ENCODE data around the gene THUMPD2. TPM values are rescaled to one million over a fixed set of nuclear protein-coding genes. Genes with fewer than 3 reads are reported as not detected.
"Not testable (repeated sequence)": the region's sequence is repeated elsewhere in the genome, so short reads cannot be mapped to it uniquely, and the experiment has no call there.

The THUMPD2 gene
- total and polyA plus RNA-seq, 2 experiments from 2014 or later = 5.6 to 5.8 TPM

GRCh38 chr2:39805936-39806608 lies 27.0 kb upstream of the THUMPD2 start:
- no peaks in the 10 kb centered on the region for H3K9me2 ChIP-seq (ENCODE audit: insufficient read depth)
- peaks cover 12% of the 10 kb centered on the region for H3K9me3 ChIP-seq (ENCODE audit: low read depth)
- WGBS, 2 experiments (ENCODE audit: low coverage in 1 of 2, low lambda C conversion rate in 2 of 2, missing lambda C conversion rate in 2 of 2) = 44 to 54% methylated on average over 4 of the region's 4 CpGs
- H2AFZ ChIP-seq = no peak overlapping the region
- no peaks in the 10 kb centered on the region; the same call in 1 of the 2 replicates for H3K27me3 ChIP-seq (replicated peaks; ENCODE audit: insufficient read depth)
- no peaks in the 10 kb centered on the region for H3K79me2 ChIP-seq (ENCODE audit: insufficient read depth)
- no peak overlapping the region for H3K9ac ChIP-seq
- no peaks in the 10 kb centered on the region for H4K20me1 ChIP-seq (ENCODE audit: insufficient read depth)
- no peak overlapping the region for H3K4me2 ChIP-seq (ENCODE audit: unreplicated experiment)
- no peaks in the 10 kb centered on the region for H3F3A ChIP-seq (ENCODE audit: insufficient read depth)
- H3K27ac ChIP-seq = no peak overlapping the region
- in situ Hi-C loops (cut with MboI) = no loop called here
- H3K4me3 ChIP-seq = no peak overlapping the region
- TF ChIP-seq EZH2 (IDR thresholded peaks at IDR 0.05; ENCODE audit: insufficient read depth, poor library complexity, severe bottlenecking) (no peak), EZH2phosphoT487 (IDR thresholded peaks at IDR 0.05; ENCODE audit: insufficient read depth, low read depth) (no peak)
- H3K36me3 ChIP-seq (ENCODE audit: low read depth) = no peaks in the 10 kb centered on the region
- peak; percentile 44 for DNase-seq
- no peaks in the 10 kb centered on the region for H3K4me1 ChIP-seq (ENCODE audit: insufficient read depth)

GRCh38 chr2:39803839-39804238 lies 24.8 kb upstream of the THUMPD2 start:
- TF ChIP-seq EZH2 (IDR thresholded peaks at IDR 0.05; ENCODE audit: insufficient read depth, poor library complexity, severe bottlenecking) = no peak
- TF ChIP-seq EZH2phosphoT487 (IDR thresholded peaks at IDR 0.05; ENCODE audit: insufficient read depth, low read depth) = no peak
- Histone ChIP-seq H4K20me1 (ENCODE audit: insufficient read depth) (no peaks in the 10 kb centered on the region), H3K27ac (no peak overlapping the region), H3K4me1 (ENCODE audit: insufficient read depth) (no peaks in the 10 kb centered on the region), H3K9ac (no peak overlapping the region), H2AFZ (no peak overlapping the region), H3K27me3 (replicated peaks; ENCODE audit: insufficient read depth) (no peaks in the 10 kb centered on the region), H3K79me2 (ENCODE audit: insufficient read depth) (no peaks in the 10 kb centered on the region), H3K36me3 (ENCODE audit: low read depth) (no peaks in the 10 kb centered on the region), H3K4me3 (no peak overlapping the region), H3K9me3 (ENCODE audit: low read depth) (peaks cover 12% of the 10 kb centered on the region), H3K4me2 (ENCODE audit: unreplicated experiment) (no peak overlapping the region), H3F3A (ENCODE audit: insufficient read depth) (no peaks in the 10 kb centered on the region), H3K9me2 (ENCODE audit: insufficient read depth) (no peaks in the 10 kb centered on the region)
- DNase-seq = no peak
- 56 to 60% methylated on average over 1 of the region's 1 CpG for WGBS, 2 experiments (ENCODE audit: low coverage in 1 of 2, low lambda C conversion rate in 2 of 2, missing lambda C conversion rate in 2 of 2)
- in situ Hi-C loops (cut with MboI) = no loop called here

GRCh38 chr2:39800752-39801151 lies 21.7 kb upstream of the THUMPD2 start:
- 72 to 78% methylated on average over 4 of the region's 4 CpGs for WGBS, 2 experiments (ENCODE audit: low coverage in 1 of 2, low lambda C conversion rate in 2 of 2, missing lambda C conversion rate in 2 of 2)
- DNase-seq = no peak
- H3K36me3 ChIP-seq (ENCODE audit: low read depth) = no peaks in the 10 kb centered on the region
- H3K9me3 ChIP-seq (ENCODE audit: low read depth) = peaks cover 12% of the 10 kb centered on the region
- in situ Hi-C loops (cut with MboI) = no loop called here
- H3F3A ChIP-seq (ENCODE audit: insufficient read depth) = no peaks in the 10 kb centered on the region
- H3K4me1 ChIP-seq (ENCODE audit: insufficient read depth) = no peaks in the 10 kb centered on the region
- no peaks in the 10 kb centered on the region for H3K79me2 ChIP-seq (ENCODE audit: insufficient read depth)
- TF ChIP-seq EZH2 (IDR thresholded peaks at IDR 0.05; ENCODE audit: insufficient read depth, poor library complexity, severe bottlenecking) (no peak), EZH2phosphoT487 (IDR thresholded peaks at IDR 0.05; ENCODE audit: insufficient read depth, low read depth) (no peak)
- no peaks in the 10 kb centered on the region for H3K27me3 ChIP-seq (replicated peaks; ENCODE audit: insufficient read depth)
- no peak overlapping the region for H3K27ac ChIP-seq
- H3K9ac ChIP-seq = no peak overlapping the region
- H3K9me2 ChIP-seq (ENCODE audit: insufficient read depth) = no peaks in the 10 kb centered on the region
- H2AFZ ChIP-seq = no peak overlapping the region
- no peak overlapping the region for H3K4me2 ChIP-seq (ENCODE audit: unreplicated experiment)
- no peaks in the 10 kb centered on the region for H4K20me1 ChIP-seq (ENCODE audit: insufficient read depth)
- no peak overlapping the region for H3K4me3 ChIP-seq

- in situ Hi-C loops (cut with MboI) = no loop called here
- TF ChIP-seq EZH2 (IDR thresholded peaks at IDR 0.05; ENCODE audit: insufficient read depth, poor library complexity, severe bottlenecking) = no peak
- no peak for TF ChIP-seq EZH2phosphoT487 (IDR thresholded peaks at IDR 0.05; ENCODE audit: insufficient read depth, low read depth)
- no peak overlapping the region for H2AFZ ChIP-seq
- H3K9me2 ChIP-seq (ENCODE audit: insufficient read depth) = no peaks in the 10 kb centered on the region
- H3F3A ChIP-seq (ENCODE audit: insufficient read depth) = no peaks in the 10 kb centered on the region
- 55 to 59% methylated on average over 1 of the region's 1 CpG for WGBS, 2 experiments (ENCODE audit: low coverage in 1 of 2, low lambda C conversion rate in 2 of 2, missing lambda C conversion rate in 2 of 2)
- H3K9ac ChIP-seq = no peak overlapping the region
- H4K20me1 ChIP-seq (ENCODE audit: insufficient read depth) = no peaks in the 10 kb centered on the region
- no peaks in the 10 kb centered on the region for H3K36me3 ChIP-seq (ENCODE audit: low read depth)
- no peaks in the 10 kb centered on the region for H3K4me1 ChIP-seq (ENCODE audit: insufficient read depth)
- H3K4me2 ChIP-seq (ENCODE audit: unreplicated experiment) = no peak overlapping the region
- H3K27me3 ChIP-seq (replicated peaks; ENCODE audit: insufficient read depth) = no peaks in the 10 kb centered on the region
- no peak overlapping the region for H3K4me3 ChIP-seq
- no peaks in the 10 kb centered on the region for H3K9me3 ChIP-seq (ENCODE audit: low read depth)
- H3K79me2 ChIP-seq (ENCODE audit: insufficient read depth) = no peaks in the 10 kb centered on the region
- no peak overlapping the region for H3K27ac ChIP-seq
- DNase-seq = no peak
Observed at GRCh38 chr2:39796134-39796533, 17.1 kb upstream of the THUMPD2 start.

- WGBS, 2 experiments (ENCODE audit: low coverage in 1 of 2, low lambda C conversion rate in 2 of 2, missing lambda C conversion rate in 2 of 2) = 80 to 81% methylated on average over 12 of the region's 12 CpGs
- H3K4me1 ChIP-seq (ENCODE audit: insufficient read depth); H3K27ac ChIP-seq; H3F3A ChIP-seq (ENCODE audit: insufficient read depth); H3K9ac ChIP-seq; H3K9me3 ChIP-seq (ENCODE audit: low read depth); DNase-seq; H3K4me3 ChIP-seq; H3K27me3 ChIP-seq (replicated peaks; ENCODE audit: insufficient read depth); H3K4me2 ChIP-seq (ENCODE audit: unreplicated experiment); H3K36me3 ChIP-seq (ENCODE audit: low read depth); in situ Hi-C loops (cut with MboI); H4K20me1 ChIP-seq (ENCODE audit: insufficient read depth); H3K9me2 ChIP-seq (ENCODE audit: insufficient read depth); H3K79me2 ChIP-seq (ENCODE audit: insufficient read depth); H2AFZ ChIP-seq: not testable (repeated sequence)
Observed at GRCh38 chr2:39790216-39790818, 11.3 kb upstream of the THUMPD2 start.
